Measurements from ENCODE around the gene ABCA1.

Gene ABCA1

DNA sequence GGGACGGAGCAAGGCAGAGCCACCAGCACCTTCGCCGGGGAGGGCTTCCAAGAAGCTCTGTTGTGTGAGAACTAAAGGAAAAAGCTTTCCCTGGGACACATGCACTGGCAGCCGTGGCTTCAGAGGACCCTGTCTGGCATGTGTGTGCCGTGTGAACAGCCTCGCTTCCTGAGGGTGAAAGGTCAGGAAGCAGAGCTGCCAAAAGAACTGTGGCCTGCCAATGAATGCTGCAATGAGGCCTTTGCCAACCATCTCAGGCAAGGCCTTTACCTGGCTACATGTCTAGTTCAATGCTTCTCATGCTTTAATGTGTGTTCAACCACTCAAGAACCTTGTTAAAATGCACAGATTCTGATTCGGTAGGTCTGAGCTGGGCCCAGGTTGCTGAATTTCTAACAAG, 110.5 kb downstream of the ABCA1 start:
- Histone ChIP-seq H3K9me3 (ENCODE audit: control insufficient read depth, low read length) (no peaks in the 10 kb centered on the region), H3K4me3 (ENCODE audit: extremely low read depth, insufficient read depth, low read length, poor library complexity, severe bottlenecking) (no peak overlapping the region), H3K27ac (ENCODE audit: low read depth, low read length, severe bottlenecking) (no peak overlapping the region), H3K36me3 (ENCODE audit: control insufficient read depth, insufficient read depth, low read length) (peaks cover 80% of the 10 kb centered on the region), H3K4me1 (ENCODE audit: control insufficient read depth, insufficient read depth, low read length, poor library complexity, severe bottlenecking) (no peaks in the 10 kb centered on the region)
- 92 to 98% methylated on average over 5 to 7 of the region's 7 CpGs for WGBS, 2 experiments (ENCODE audit: insufficient coverage in 2 of 2)

DNA sequence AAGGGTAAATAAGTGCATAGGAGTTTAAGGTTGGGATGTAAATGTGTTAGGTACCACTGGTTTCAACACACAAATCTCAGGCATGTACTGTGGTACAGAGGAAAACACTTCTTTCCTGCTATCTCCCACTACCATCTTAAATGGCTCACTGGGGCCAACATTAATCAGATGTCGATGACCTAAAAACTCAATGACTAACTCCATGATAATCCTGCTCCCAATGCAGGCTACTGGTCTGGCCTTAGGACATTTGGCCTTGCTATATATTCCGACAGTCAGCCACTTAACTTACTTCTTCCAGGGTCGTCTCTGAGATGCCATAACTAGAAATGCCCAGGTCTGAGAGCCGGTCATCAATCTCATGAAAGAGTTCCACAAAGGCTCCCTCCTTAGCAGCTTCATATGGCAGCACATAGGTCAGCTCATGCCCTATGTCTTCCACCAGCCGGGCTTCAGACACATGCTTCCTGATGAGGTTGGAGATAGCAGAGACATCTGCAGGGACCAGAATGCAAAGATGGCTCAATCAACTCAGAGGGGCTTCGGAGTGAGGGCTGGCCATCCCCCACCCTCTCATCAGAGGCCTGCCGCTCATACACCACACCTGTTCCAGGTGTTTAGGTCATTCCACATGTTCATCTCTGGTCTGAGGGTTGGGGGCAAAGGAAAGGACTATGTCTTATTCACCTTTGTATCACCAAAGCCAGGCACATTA, 111.9 kb downstream of the ABCA1 start:
- H3K9me3 ChIP-seq (ENCODE audit: control insufficient read depth, low read length): no peaks in the 10 kb centered on the region
- H3K4me1 ChIP-seq (ENCODE audit: control insufficient read depth, insufficient read depth, low read length, poor library complexity, severe bottlenecking): no peaks in the 10 kb centered on the region
- H3K4me3 ChIP-seq (ENCODE audit: extremely low read depth, insufficient read depth, low read length, poor library complexity, severe bottlenecking): no peak overlapping the region
- H3K27ac ChIP-seq (ENCODE audit: low read depth, low read length, severe bottlenecking): no peak overlapping the region
- H3K36me3 ChIP-seq (ENCODE audit: control insufficient read depth, insufficient read depth, low read length): peaks cover 81% of the 10 kb centered on the region
- WGBS, 2 experiments (ENCODE audit: insufficient coverage in 2 of 2): 87 to 95% methylated on average over 5 to 6 of the region's 7 CpGs

DNA sequence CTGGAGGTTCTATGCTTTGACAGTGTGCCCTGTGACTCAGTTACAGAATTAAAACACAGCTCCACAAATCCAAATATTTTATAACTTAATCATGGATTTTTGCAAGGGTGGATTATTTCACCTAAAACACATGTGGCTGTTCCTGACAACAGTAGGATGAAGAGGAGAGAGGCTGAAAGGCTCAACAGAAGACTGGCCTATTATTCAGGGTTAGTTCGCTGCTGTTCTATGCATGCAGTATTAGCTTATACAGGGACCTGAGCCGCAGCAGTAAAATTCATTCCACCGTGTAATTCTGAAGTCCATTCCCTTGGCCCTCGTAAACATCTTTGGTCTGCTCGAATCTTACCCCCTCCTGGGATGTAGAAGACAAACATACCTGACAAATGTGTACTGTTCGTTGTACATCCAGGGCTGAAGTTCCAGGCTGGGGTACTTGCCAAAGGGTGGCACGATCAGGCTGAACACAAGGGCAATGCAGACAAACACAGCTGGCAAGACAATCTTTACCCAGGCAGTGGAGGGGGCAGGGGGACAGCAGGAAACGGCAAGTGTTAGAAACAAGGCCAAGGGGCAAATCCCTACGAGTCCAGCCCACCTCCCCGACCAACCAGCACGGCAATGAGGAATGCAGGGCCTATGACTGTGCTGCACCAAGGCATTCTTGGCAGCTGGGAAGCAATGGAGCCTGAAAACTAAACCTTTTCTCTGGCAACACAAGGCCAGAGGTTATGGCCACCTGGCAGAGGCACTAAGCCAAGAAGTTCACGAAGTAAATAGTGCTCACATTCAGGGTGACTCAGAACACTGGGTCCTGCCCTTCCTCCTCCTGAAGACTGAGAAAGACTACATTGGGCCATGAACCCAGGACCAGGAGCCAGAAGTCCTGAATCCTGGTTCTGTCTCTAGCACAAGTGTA, 117.3 kb downstream of the ABCA1 start:
- 82 to 92% methylated on average over 10 to 12 of the region's 12 CpGs for WGBS, 2 experiments (ENCODE audit: insufficient coverage in 2 of 2)
- Histone ChIP-seq H3K36me3 (ENCODE audit: control insufficient read depth, insufficient read depth, low read length) (peaks cover 62% of the 10 kb centered on the region), H3K9me3 (ENCODE audit: control insufficient read depth, low read length) (no peaks in the 10 kb centered on the region), H3K4me3 (ENCODE audit: extremely low read depth, insufficient read depth, low read length, poor library complexity, severe bottlenecking) (no peak overlapping the region), H3K4me1 (ENCODE audit: control insufficient read depth, insufficient read depth, low read length, poor library complexity, severe bottlenecking) (no peaks in the 10 kb centered on the region), H3K27ac (ENCODE audit: low read depth, low read length, severe bottlenecking) (no peak overlapping the region)

DNA sequence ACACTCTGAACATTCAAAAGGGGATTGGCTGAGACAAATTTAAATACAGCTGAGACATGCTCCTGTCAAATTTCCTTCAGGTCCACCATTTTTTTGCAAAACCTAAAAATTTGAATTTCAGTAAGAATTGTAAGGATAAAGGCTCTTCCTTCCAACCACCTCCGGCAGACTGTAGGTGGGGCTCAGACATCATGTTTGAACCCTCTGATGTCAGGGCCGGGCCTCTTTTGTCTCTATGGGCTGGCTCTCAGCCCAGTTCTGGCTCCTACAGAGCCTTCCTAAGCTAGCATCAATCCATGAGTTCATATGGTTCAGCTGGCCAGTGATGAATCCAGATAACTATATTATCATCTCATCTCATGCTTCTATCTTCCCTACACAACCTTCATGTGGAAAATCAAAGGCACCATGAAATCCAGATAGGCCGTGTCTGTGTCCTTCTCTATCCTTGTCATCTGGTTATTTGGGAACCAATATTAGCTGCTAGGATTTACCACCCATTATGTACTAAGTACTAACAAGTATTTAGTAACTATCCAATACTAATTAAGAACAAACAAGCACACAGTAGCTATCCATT, 119.8 kb downstream of the ABCA1 start:
- Histone ChIP-seq H3K4me3 (ENCODE audit: extremely low read depth, insufficient read depth, low read length, poor library complexity, severe bottlenecking) (no peak overlapping the region), H3K9me3 (ENCODE audit: control insufficient read depth, low read length) (no peaks in the 10 kb centered on the region), H3K4me1 (ENCODE audit: control insufficient read depth, insufficient read depth, low read length, poor library complexity, severe bottlenecking) (no peaks in the 10 kb centered on the region), H3K27ac (ENCODE audit: low read depth, low read length, severe bottlenecking) (no peak overlapping the region), H3K36me3 (ENCODE audit: control insufficient read depth, insufficient read depth, low read length) (peaks cover 62% of the 10 kb centered on the region)
- 64 to 88% methylated on average over 2 of the region's 3 CpGs for WGBS, 2 experiments (ENCODE audit: insufficient coverage in 2 of 2)

DNA sequence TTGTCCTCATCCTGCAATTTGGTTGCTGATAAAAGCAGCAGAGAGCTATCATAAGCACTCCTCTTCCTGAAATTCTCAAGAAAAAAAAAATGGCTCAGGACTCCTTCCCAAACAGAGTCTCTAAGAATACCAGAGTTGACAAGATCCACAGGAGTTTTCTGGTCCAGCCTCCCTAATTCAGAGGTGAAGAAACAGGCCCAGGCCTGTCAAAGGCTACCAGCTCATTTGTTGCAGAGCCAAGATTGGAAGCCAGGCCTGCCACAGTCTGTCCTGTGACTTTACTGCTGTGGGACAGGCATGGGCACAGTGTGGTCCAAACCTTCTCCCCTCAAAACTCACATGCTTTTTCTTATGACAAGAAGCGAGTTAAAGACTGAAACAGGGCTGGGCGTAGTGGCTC, 122.5 kb downstream of the ABCA1 start:
- Histone ChIP-seq H3K36me3 (ENCODE audit: control insufficient read depth, insufficient read depth, low read length) (peaks cover 66% of the 10 kb centered on the region), H3K4me3 (ENCODE audit: extremely low read depth, insufficient read depth, low read length, poor library complexity, severe bottlenecking) (no peak overlapping the region), H3K9me3 (ENCODE audit: control insufficient read depth, low read length) (no peaks in the 10 kb centered on the region), H3K4me1 (ENCODE audit: control insufficient read depth, insufficient read depth, low read length, poor library complexity, severe bottlenecking) (no peaks in the 10 kb centered on the region), H3K27ac (ENCODE audit: low read depth, low read length, severe bottlenecking) (no peak overlapping the region)
- WGBS, 2 experiments (ENCODE audit: insufficient coverage in 2 of 2): 79 to 88% methylated on average over 2 of the region's 2 CpGs

DNA sequence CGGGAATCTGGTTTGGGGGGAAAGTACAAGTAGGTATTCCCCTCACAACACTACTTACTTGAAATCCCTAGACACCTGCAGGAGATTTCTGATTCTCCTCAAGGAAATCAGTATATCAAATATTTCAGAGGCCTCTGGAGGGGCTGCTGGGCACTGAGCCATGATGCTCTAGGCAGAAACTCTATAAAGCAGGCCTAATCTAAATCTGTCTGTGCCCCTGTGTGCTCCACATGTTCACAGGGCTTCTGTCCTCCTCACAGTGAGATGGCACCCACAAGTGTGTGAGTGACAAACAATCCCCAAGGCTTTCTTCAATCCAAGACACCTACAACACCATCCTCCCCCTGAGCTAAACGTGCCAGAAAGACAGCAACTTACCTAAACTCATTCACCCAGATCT, 125.0 kb downstream of the ABCA1 start:
- Histone ChIP-seq H3K4me3 (ENCODE audit: extremely low read depth, insufficient read depth, low read length, poor library complexity, severe bottlenecking) (no peak overlapping the region), H3K9me3 (ENCODE audit: control insufficient read depth, low read length) (no peaks in the 10 kb centered on the region), H3K4me1 (ENCODE audit: control insufficient read depth, insufficient read depth, low read length, poor library complexity, severe bottlenecking) (no peaks in the 10 kb centered on the region), H3K36me3 (ENCODE audit: control insufficient read depth, insufficient read depth, low read length) (peaks cover 67% of the 10 kb centered on the region), H3K27ac (ENCODE audit: low read depth, low read length, severe bottlenecking) (no peak overlapping the region)
- no CpG with 5 or more reads among the region's 2 CpGs for WGBS, 2 experiments (ENCODE audit: insufficient coverage in 2 of 2)

DNA sequence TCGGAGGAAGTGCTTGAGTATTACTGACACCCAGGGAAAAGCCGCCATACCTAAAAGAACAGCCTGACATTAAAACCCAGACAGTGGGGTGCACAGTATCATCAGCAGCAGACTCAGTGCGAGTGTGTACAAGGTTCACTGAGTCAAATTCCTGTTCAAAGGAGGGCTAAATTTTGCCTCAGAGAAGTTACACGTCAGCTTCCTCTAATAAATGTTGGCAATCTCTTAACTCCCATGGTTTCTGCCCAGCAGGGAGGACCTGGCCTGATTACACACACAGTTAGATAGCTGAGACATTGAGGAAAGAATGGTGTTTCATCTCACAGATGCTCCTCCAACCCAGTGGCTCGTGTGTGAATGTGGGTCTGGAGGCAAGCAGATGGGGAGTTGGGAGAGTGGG, 125.8 kb downstream of the ABCA1 start:
- H3K9me3 ChIP-seq (ENCODE audit: control insufficient read depth, low read length): no peaks in the 10 kb centered on the region
- peaks cover 71% of the 10 kb centered on the region for H3K36me3 ChIP-seq (ENCODE audit: control insufficient read depth, insufficient read depth, low read length)
- no peak overlapping the region for H3K27ac ChIP-seq (ENCODE audit: low read depth, low read length, severe bottlenecking)
- H3K4me1 ChIP-seq (ENCODE audit: control insufficient read depth, insufficient read depth, low read length, poor library complexity, severe bottlenecking): no peaks in the 10 kb centered on the region
- 89 to 93% methylated on average over 3 to 4 of the region's 5 CpGs for WGBS, 2 experiments (ENCODE audit: insufficient coverage in 2 of 2)
- H3K4me3 ChIP-seq (ENCODE audit: extremely low read depth, insufficient read depth, low read length, poor library complexity, severe bottlenecking): no peak overlapping the region

DNA sequence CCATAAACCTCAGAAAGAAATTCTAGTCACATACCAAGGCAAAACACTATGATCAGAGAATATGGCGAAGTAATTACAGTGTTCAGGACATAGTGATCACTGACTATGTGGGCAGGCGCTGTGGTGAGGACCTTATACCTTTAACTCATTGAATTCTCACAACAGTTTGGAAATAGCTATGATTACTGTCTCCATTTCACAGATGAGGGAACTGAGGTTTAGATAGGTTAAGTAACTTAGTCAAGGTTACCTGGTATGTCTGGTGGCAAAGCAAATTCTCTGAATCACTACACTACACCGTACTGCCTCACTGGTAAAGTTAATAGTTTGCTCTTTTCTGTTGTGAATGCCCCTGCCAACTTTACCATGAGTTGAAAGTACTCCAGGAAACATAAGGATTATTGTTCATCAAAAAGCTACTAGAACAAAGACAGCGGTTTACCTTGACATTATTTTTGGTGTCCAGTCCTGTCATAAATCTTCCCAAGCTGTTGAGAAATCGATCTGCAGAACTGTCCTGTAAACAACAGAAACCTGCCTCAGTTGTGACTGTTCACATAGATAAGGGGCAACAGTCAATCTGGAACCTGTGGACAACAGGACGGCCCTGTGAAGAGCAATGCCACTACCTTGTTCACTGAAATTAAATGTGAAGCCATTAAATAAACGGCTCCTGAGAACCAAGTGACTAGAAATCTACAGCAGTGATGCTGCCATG, 127.7 kb downstream of the ABCA1 start:
- Histone ChIP-seq H3K9me3 (ENCODE audit: control insufficient read depth, low read length) (no peaks in the 10 kb centered on the region), H3K4me1 (ENCODE audit: control insufficient read depth, insufficient read depth, low read length, poor library complexity, severe bottlenecking) (no peaks in the 10 kb centered on the region), H3K27ac (ENCODE audit: low read depth, low read length, severe bottlenecking) (no peak overlapping the region), H3K4me3 (ENCODE audit: extremely low read depth, insufficient read depth, low read length, poor library complexity, severe bottlenecking) (no peak overlapping the region), H3K36me3 (ENCODE audit: control insufficient read depth, insufficient read depth, low read length) (peaks cover 70% of the 10 kb centered on the region)
- 94 to 95% methylated on average over 5 of the region's 7 CpGs for WGBS, 2 experiments (ENCODE audit: insufficient coverage in 2 of 2)

DNA sequence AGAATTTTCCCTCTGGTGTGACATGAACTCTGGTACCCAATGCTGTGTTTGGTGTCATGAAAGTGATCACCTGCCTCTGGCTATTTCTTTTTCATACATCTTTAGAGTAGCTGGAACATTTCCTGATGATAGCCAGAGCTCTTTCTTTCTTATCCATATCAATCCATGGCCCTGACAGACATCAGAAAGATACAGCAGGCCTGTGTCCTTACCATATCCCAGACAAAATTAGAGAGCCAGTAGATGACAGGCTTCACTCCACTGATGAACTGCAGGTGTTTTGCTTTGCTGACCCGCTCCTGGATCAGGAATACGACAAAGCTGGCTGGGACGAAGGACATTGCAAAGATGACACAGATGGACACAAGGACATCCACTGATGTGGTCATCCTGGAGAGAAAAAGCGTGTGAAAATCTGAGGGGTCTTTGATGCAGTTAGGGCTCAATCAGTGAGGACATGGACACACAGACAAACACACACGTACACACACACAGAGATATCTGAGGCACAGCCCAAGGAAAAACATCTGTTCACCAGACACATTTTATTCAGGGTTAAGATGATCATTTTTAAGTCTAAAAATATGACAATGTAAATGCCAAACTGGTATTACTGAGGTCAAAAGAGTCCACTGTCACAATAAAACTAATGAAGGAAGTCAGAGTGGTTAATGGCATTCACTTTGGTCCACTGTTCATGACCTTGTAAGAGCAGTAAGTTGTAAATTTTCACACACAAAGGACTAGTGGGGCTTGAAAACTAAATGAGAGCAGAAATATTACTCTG, 129.6 kb downstream of the ABCA1 start:
- peaks cover 66% of the 10 kb centered on the region for H3K36me3 ChIP-seq (ENCODE audit: control insufficient read depth, insufficient read depth, low read length)
- no peak overlapping the region for H3K4me3 ChIP-seq (ENCODE audit: extremely low read depth, insufficient read depth, low read length, poor library complexity, severe bottlenecking)
- H3K9me3 ChIP-seq (ENCODE audit: control insufficient read depth, low read length): no peaks in the 10 kb centered on the region
- WGBS, 2 experiments (ENCODE audit: insufficient coverage in 2 of 2): 90 to 93% methylated on average over 3 to 4 of the region's 5 CpGs
- peaks cover 5% of the 10 kb centered on the region for H3K4me1 ChIP-seq (ENCODE audit: control insufficient read depth, insufficient read depth, low read length, poor library complexity, severe bottlenecking)
- no peak overlapping the region for H3K27ac ChIP-seq (ENCODE audit: low read depth, low read length, severe bottlenecking)

DNA sequence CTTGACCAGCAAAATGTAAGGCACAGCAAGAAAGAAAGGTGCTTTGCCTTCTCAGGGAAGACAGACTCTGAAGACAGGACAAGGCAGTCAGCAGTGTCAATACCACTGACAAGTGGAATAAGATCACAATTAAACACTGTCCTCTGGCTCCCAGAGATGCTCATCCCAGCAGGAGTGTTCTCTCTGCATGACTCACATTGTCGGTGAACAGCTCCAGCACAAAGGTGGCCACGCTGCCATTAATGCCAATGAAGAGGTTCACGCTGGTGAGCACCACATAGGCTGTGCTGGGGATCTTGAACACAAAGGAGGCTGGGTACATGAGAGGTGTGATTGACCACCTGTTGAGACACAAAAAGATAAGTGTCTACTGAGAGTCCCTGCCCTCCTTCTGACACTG, 132.1 kb downstream of the ABCA1 start:
- no peaks in the 10 kb centered on the region for H3K9me3 ChIP-seq (ENCODE audit: control insufficient read depth, low read length)
- H3K36me3 ChIP-seq (ENCODE audit: control insufficient read depth, insufficient read depth, low read length): peaks cover 61% of the 10 kb centered on the region
- no peak overlapping the region for H3K4me3 ChIP-seq (ENCODE audit: extremely low read depth, insufficient read depth, low read length, poor library complexity, severe bottlenecking)
- WGBS, 2 experiments (ENCODE audit: insufficient coverage in 2 of 2): 88 to 89% methylated on average over 3 of the region's 3 CpGs
- peaks cover 5% of the 10 kb centered on the region for H3K4me1 ChIP-seq (ENCODE audit: control insufficient read depth, insufficient read depth, low read length, poor library complexity, severe bottlenecking)
- no peak overlapping the region for H3K27ac ChIP-seq (ENCODE audit: low read depth, low read length, severe bottlenecking)

Data from mesodermal cell (in vitro differentiated cells).